Measurements from ENCODE around the gene COTL1.

The COTL1 gene

DNA sequence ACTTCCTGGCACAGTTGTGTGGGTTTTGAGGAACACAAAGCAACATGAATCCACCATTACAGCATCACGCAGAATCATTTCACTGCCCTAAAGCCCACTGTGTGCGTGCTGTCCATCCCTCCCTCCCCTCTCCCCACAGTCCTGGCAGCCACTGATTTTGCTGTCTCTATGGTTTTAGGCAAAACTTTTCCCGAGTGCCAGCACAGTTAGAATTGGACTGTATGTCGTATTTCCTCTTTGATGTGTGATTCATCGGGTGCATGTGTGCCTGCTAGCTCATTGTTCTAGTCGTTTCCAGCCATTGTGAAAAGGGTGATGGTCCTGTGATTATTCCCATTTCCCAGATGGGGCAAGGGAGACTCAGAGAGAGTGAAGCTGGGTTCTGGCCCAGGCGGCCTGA is 43.1 kb upstream of the COTL1 start:
- H3K4me3 ChIP-seq (ENCODE audit: low read depth, low read length): no peak overlapping the region
- DNase-seq (ENCODE audit: low read depth, low spot score): peak; percentile 19
- in situ Hi-C loops (cut with HindIII; ENCODE audit: low sequenced_read_pairs): no loop called here
- TF ChIP-seq, protein P1, sequence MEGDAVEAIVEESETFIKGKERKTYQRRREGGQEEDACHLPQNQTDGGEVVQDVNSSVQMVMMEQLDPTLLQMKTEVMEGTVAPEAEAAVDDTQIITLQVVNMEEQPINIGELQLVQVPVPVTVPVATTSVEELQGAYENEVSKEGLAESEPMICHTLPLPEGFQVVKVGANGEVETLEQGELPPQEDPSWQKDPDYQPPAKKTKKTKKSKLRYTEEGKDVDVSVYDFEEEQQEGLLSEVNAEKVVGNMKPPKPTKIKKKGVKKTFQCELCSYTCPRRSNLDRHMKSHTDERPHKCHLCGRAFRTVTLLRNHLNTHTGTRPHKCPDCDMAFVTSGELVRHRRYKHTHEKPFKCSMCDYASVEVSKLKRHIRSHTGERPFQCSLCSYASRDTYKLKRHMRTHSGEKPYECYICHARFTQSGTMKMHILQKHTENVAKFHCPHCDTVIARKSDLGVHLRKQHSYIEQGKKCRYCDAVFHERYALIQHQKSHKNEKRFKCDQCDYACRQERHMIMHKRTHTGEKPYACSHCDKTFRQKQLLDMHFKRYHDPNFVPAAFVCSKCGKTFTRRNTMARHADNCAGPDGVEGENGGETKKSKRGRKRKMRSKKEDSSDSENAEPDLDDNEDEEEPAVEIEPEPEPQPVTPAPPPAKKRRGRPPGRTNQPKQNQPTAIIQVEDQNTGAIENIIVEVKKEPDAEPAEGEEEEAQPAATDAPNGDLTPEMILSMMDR (IDR thresholded peaks at IDR 0.05; ENCODE audit: low read depth, low read length): no peak

DNA sequence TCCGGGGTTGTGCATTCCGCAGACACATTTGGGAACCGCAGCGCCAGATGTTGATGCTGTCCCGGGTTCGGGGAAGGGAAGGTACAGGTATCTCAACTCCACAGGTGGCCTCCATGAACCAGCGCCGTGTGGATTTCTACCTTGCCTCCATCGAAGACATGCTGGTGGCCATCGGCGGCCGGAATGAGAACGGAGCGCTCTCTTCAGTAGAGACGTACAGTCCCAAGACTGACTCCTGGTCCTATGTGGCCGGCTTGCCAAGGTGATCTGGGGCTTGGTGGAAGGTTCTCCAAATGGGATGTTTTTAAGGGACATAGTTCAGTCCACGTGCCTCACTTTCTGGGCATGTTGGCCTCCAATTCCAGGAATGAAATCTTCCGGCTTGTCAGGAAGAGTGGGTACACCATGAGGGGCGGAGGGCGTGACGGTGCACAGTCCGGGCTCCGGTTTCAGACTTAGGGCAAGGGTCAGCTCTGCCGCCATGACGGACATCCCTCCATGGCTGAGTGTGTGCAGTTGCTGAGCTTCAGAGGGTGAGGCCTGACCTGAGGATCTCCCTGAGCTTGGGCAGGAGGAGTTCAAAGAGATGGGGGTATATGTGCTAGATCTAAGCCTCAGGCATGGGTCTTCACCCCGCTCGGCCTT is 41.9 kb upstream of the COTL1 start:
- in situ Hi-C loops (cut with HindIII; ENCODE audit: low sequenced_read_pairs): no loop called here
- H3K4me3 ChIP-seq (ENCODE audit: low read depth, low read length): no peak overlapping the region
- TF ChIP-seq, protein P1 (IDR thresholded peaks at IDR 0.05; ENCODE audit: low read depth, low read length): no peak
- DNase-seq (ENCODE audit: low read depth, low spot score): no peak

DNA sequence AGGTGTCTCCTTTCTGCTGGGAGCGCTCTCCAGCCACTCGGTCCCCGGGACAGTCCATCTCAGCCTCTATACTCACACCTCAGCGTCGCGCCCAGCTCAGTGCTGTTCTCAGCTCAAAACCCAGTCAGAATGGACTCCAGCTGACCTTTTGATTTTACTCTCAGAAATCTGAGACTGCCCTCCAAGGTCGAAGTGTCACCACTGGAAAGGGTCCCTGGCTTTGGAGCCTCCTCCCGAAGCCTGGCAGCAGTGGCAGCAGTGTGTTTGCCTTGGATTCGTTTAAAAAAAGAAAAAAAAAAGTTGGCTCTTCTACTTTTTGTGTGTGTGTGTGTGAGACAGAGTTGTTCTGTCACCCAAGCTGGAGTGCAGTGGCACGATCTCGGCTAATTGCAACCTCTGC is 40.8 kb upstream of the COTL1 start:
- no peak for DNase-seq (ENCODE audit: low read depth, low spot score)
- in situ Hi-C loops (cut with HindIII; ENCODE audit: low sequenced_read_pairs): no loop called here
- TF ChIP-seq, protein P1 (IDR thresholded peaks at IDR 0.05; ENCODE audit: low read depth, low read length): no peak
- H3K4me3 ChIP-seq (ENCODE audit: low read depth, low read length): no peak overlapping the region

DNA sequence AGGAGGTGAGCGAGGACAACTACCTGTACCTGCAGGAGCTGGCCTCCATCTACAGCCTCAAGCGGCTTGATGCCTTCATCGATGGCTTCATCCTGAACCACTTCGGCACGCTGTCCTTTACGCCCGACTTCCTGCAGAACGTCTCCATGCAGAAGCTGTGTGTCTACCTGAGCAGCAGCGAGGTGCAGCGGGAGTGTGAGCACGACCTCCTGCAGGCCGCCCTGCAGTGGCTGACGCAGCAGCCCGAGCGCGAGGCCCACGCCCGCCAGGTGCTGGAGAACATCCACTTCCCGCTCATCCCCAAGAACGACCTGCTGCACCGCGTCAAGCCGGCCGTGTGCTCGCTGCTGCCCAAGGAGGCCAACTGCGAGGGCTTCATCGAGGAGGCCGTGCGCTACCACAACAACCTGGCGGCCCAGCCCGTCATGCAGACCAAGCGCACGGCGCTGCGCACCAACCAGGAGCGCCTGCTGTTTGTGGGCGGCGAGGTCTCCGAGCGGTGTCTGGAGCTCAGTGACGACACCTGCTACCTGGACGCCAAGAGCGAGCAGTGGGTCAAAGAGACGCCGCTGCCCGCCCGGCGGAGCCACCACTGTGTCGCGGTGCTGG is 39.5 kb upstream of the COTL1 start:
- H3K4me3 ChIP-seq (ENCODE audit: low read depth, low read length): no peak overlapping the region
- in situ Hi-C loops (cut with HindIII; ENCODE audit: low sequenced_read_pairs): no loop called here
- no peak for DNase-seq (ENCODE audit: low read depth, low spot score)
- TF ChIP-seq, protein P1 (IDR thresholded peaks at IDR 0.05; ENCODE audit: low read depth, low read length): no peak

DNA sequence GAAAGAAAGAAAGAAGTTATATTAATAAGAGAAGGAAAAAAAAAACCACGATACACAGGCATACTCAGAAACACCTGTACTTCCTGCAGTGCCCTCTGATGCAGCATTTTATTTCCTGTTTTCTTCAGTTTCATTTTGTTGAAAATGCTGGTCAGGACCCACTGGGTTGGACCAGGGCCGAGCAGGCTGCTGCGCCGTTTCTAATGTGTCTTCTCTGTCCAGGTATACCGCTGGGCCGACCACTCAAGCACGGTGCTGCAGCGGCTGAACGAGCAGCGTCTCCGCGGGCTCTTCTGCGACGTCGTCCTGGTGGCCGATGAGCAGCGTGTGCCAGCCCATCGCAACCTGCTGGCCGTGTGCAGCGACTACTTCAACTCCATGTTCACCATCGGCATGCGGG is 38.8 kb upstream of the COTL1 start:
- no peak overlapping the region for H3K4me3 ChIP-seq (ENCODE audit: low read depth, low read length)
- in situ Hi-C loops (cut with HindIII; ENCODE audit: low sequenced_read_pairs): no loop called here
- no peak for DNase-seq (ENCODE audit: low read depth, low spot score)
- TF ChIP-seq, protein P1 (IDR thresholded peaks at IDR 0.05; ENCODE audit: low read depth, low read length): no peak

DNA sequence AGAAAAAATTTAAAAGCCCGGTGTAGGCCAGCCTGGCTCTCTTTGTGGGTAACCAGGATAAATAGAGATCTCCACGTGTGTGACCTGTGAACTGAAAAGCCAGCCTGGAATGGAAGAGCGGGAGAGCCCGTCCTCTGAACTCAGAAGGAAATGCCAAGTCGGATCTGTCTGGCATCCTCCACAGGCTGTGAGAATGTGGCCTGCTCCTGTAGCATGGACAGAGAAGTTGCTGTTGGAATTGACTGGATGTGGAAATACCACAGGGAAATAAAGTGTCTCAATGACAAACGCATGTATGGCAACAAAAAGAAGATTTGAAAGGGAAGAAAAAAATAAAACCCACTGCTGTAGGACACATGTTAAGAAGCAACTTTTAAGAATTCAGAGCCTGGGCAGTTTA is 37.1 kb upstream of the COTL1 start:
- in situ Hi-C loops (cut with HindIII; ENCODE audit: low sequenced_read_pairs): no loop called here
- TF ChIP-seq, protein P1 (IDR thresholded peaks at IDR 0.05; ENCODE audit: low read depth, low read length): no peak
- no peak for DNase-seq (ENCODE audit: low read depth, low spot score)
- no peak overlapping the region for H3K4me3 ChIP-seq (ENCODE audit: low read depth, low read length)

All from astrocyte of the spinal cord (primary cell).